Endothelial cell of umbilical vein (primary cell): Measurements from ENCODE around the gene GOLT1A. TPM values are rescaled to one million over a fixed set of nuclear protein-coding genes. Genes with fewer than 3 reads are reported as not detected.

Experiments
- BruUV-seq: library from RNA; stranded (reverse); fragments of 400-500 nt; replicated peaks from 2 replicates; lab custom pipeline; 2021; lab: Mats Ljungman, UMichigan
- CTCF ChIA-PET: fragments of 300-600, 350-600 bp; sonication (Branson Sonifier 250); formaldehyde crosslinking; loops from one replicate; lab custom pipeline; 2021; ENCODE audit warnings: antibody characterized with exemption, inconsistent platforms; lab: Charles Lee
- POLR2A ChIA-PET: fragments of 300-600, 350-600 bp; sonication (Branson Sonifier 250); formaldehyde crosslinking; loops from one replicate; lab custom pipeline; 2021; ENCODE audit warnings: antibody characterized with exemption, inconsistent platforms; lab: Charles Lee
- DNase-seq: peaks from one replicate; pipeline ENCODE4 v3.0.0-alpha.2; 2011; ENCODE audit warnings: low read depth, low spot score
- FAIRE-seq: peaks from 2 replicates; lab custom pipeline; 2011; peaks lifted over from hg19 to GRCh38; lab: Jason Lieb, UNC
- H2AFZ ChIP-seq: 2 replicates; pipeline ENCODE4 v1.6.0; 2012; ENCODE audit warnings: low read depth, low read length, control low read depth, inconsistent platforms
- H3K27ac ChIP-seq: 2 replicates; pipeline ENCODE4 v1.5.1; 2011; ENCODE audit warnings: low read depth, mild to moderate bottlenecking, control low read depth, low read length, moderate library complexity; ENCODE audit not compliant: insufficient read depth
- H3K27me3 ChIP-seq, 2 experiments: 2 replicates each; pipeline versions ENCODE4 v1.6.0 to v1.6.1; 2011; ENCODE audit warnings: low read length in 2 of 2, mixed read lengths in 1 of 2; ENCODE audit not compliant: control insufficient read depth in 2 of 2, insufficient read depth in 2 of 2
- H3K36me3 ChIP-seq, 2 experiments: 2 replicates in 1 of 2; 3 replicates in 1 of 2; pipeline ENCODE4 v1.5.1; 2011; ENCODE audit warnings: low read length in 2 of 2, mild to moderate bottlenecking in 1 of 2, moderate library complexity in 1 of 2; ENCODE audit not compliant: control insufficient read depth in 2 of 2, insufficient read depth in 2 of 2; ENCODE audit errors: extremely low read depth in 1 of 2
- H3K4me1 ChIP-seq: 3 replicates; pipeline ENCODE4 v1.5.1; 2011; ENCODE audit warnings: mild to moderate bottlenecking, low read length; ENCODE audit not compliant: control insufficient read depth, insufficient read depth; ENCODE audit errors: extremely low read depth
- H3K4me2 ChIP-seq: 2 replicates; pipeline ENCODE4 v1.6.1; 2011; ENCODE audit warnings: low read length, control low read depth, mixed read lengths; ENCODE audit not compliant: insufficient read depth
- H3K4me3 ChIP-seq, 3 experiments: fragments of 200-600 bp in 1 of 3; sonication (generic), shearing (Covaris generic) in 1 of 3; replicated peaks in 1 of 3; 2 replicates each; pipeline ENCODE4 v1.5.1; 2011 to 2016; ENCODE audit warnings: control low read depth in 3 of 3, low read length in 3 of 3, mild to moderate bottlenecking in 2 of 3, inconsistent platforms in 1 of 3, low read depth in 1 of 3, moderate library complexity in 1 of 3; ENCODE audit not compliant: insufficient read depth in 1 of 3
- H3K79me2 ChIP-seq: 2 replicates; pipeline ENCODE4 v1.6.0; 2012; ENCODE audit warnings: low read length, inconsistent platforms; ENCODE audit not compliant: control insufficient read depth, insufficient read depth
- H3K9ac ChIP-seq: replicated peaks from 2 replicates; pipeline ENCODE3; 2011; ENCODE audit warnings: low read length, control low read depth; ENCODE audit not compliant: insufficient read depth; ENCODE audit errors: extremely low read depth
- H3K9me1 ChIP-seq: replicated peaks from 3 replicates; pipeline ENCODE4 v1.6.0; 2011; ENCODE audit warnings: mild to moderate bottlenecking, low read length; ENCODE audit not compliant: control insufficient read depth, insufficient read depth; ENCODE audit errors: extremely low read depth
- H3K9me3 ChIP-seq: replicated peaks from 2 replicates; pipeline ENCODE4 v1.5.1; 2012; ENCODE audit warnings: low read length, inconsistent platforms; ENCODE audit not compliant: control insufficient read depth, insufficient read depth
- H4K20me1 ChIP-seq: replicated peaks from 2 replicates; pipeline ENCODE3; 2011; ENCODE audit warnings: mild to moderate bottlenecking, low read length; ENCODE audit not compliant: control insufficient read depth, insufficient read depth; ENCODE audit errors: extremely low read depth
- EZH2 ChIP-seq: IDR thresholded peaks from 2 replicates; pipeline ENCODE4 v1.6.1; 2012; ENCODE audit warnings: borderline replicate concordance, low read depth, mild to moderate bottlenecking, moderate library complexity, low read length, inconsistent platforms; ENCODE audit not compliant: severe bottlenecking
- FOS ChIP-seq: IDR thresholded peaks from 2 replicates; pipeline ENCODE4 v1.6.1; 2011; ENCODE audit warnings: mild to moderate bottlenecking, low read length, moderate library complexity, borderline replicate concordance; ENCODE audit not compliant: insufficient read depth
- GATA2 ChIP-seq: IDR thresholded peaks from 2 replicates; pipeline ENCODE4 v1.7.0; 2011; ENCODE audit warnings: low read depth, mild to moderate bottlenecking, moderate library complexity, mixed read lengths, low read length; ENCODE audit not compliant: insufficient read length, insufficient read depth
- JUN ChIP-seq: IDR thresholded peaks from 2 replicates; pipeline ENCODE4 v1.6.1; 2011; ENCODE audit warnings: borderline replicate concordance, low read depth; ENCODE audit not compliant: insufficient read length, insufficient read depth
- MYC ChIP-seq: IDR thresholded peaks from one replicate; pipeline ENCODE4 v1.6.1; 2011; ENCODE audit warnings: mild to moderate bottlenecking, low read depth, low read length
- POLR2A ChIP-seq: IDR thresholded peaks from 2 replicates; pipeline ENCODE4 v1.6.1; 2012; ENCODE audit warnings: low read depth, mild to moderate bottlenecking, control low read depth, low read length
- POLR2AphosphoS5 ChIP-seq: IDR thresholded peaks from 2 replicates; pipeline ENCODE4 v1.6.1; 2012; ENCODE audit warnings: low read depth, mild to moderate bottlenecking, control low read depth, low read length, moderate library complexity; ENCODE audit not compliant: insufficient read depth
- dilution Hi-C: fragments of 300-500 bp; cut with MboI; formaldehyde crosslinking; loops from one replicate; pipeline ENCODE4 v1.15.0; 2019; ENCODE audit warnings: low sequenced_read_pairs; ENCODE audit not compliant: extremely low pct_ligation_motif_present
- intact Hi-C: fragments of 100-400 bp; cut with micrococcal nuclease; formaldehyde crosslinking; loops from one replicate; pipeline ENCODE4 v1.10.0; 2022
- polyA plus RNA-seq, 4 experiments: library from polyadenylated mRNA; depleted of rRNA in 3 of 4; stranded (reverse) in 3 of 4; unstranded in 1 of 4; fragments of >200 nt; gene quantifications; 2 replicates each; pipeline versions ENCODE4 v1.2.1 to v1.2.3, GENCODE V29; 2011 to 2012; ENCODE audit warnings: missing spikeins in 1 of 4
- total RNA-seq: library from RNA; stranded (reverse); gene quantifications from 2 replicates; pipeline ENCODE4 v1.2.3, GENCODE V29; 2021
- TF ChIP-seq, protein P1 (sequence below), 2 donors: IDR thresholded peaks; 1 replicate in 1 of 2; 2 replicates in 1 of 2; pipeline ENCODE4 v1.5.1; 2011; ENCODE audit warnings: low read length in 2 of 2, mild to moderate bottlenecking in 2 of 2, moderate library complexity in 2 of 2, control low read depth in 1 of 2, inconsistent platforms in 1 of 2, low read depth in 1 of 2; ENCODE audit not compliant: insufficient read depth in 1 of 2; ENCODE audit errors: extremely low read depth in 1 of 2
- TF ChIP-seq, protein P2 (sequence below): IDR thresholded peaks from 2 replicates; pipeline ENCODE4 v1.6.1; 2011; ENCODE audit not compliant: insufficient read depth, insufficient read length

The GOLT1A gene
- total and polyA plus RNA-seq, 2 donors (not counting 3 experiments of a cell fraction or from before 2014, with no cell fraction given), result not detected

DNA sequence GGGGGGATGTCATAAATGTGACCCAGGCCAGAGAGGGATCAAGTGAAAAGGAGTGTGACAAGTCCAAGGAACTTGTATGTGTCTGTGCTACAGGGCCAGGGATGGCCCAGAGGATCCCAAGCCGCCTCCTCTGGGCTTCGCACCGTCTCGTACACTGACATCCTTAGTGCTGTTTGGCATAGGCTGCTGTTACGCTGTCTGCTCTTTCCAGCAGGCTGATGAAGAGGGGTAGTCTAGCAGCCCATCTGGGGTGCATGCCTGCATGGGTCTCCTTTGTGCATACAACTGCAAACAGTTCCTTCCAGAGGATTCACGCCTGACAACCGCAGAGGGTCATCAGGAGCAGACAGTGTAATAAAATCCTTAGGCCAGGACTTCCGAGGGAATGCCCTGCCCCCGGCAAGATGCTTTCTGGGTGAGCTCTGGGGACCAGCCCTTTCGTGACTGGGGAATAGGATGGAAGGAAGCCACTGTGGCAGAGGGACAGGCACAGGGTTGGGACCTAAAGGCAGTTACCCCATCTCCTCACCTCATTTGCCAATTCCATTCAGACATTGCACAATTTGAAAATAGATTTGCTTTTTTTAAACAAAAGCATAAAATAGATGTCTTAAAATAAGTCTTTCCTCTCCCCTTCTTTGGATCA lies 6.3 kb upstream of the GOLT1A start:
- Histone ChIP-seq H3K9ac (no peak overlapping the region), H4K20me1 (no peaks in the 10 kb centered on the region), H3K9me1 (no peaks in the 10 kb centered on the region), H2AFZ (no peak overlapping the region), H3K36me3 (peaks cover 0 to 2% of the 10 kb centered on the region in 2 experiments), H3K4me3 (no peak overlapping the region), H3K9me3 (no peaks in the 10 kb centered on the region), H3K4me1 (no peaks in the 10 kb centered on the region), H3K4me2 (no peak overlapping the region), H3K27ac (no peak overlapping the region), H3K27me3 (no peaks in the 10 kb centered on the region), H3K79me2 (no peaks in the 10 kb centered on the region)
- no peak for TF ChIP-seq POLR2AphosphoS5
- TF ChIP-seq MYC, result no peak
- TF ChIP-seq, protein P1, sequence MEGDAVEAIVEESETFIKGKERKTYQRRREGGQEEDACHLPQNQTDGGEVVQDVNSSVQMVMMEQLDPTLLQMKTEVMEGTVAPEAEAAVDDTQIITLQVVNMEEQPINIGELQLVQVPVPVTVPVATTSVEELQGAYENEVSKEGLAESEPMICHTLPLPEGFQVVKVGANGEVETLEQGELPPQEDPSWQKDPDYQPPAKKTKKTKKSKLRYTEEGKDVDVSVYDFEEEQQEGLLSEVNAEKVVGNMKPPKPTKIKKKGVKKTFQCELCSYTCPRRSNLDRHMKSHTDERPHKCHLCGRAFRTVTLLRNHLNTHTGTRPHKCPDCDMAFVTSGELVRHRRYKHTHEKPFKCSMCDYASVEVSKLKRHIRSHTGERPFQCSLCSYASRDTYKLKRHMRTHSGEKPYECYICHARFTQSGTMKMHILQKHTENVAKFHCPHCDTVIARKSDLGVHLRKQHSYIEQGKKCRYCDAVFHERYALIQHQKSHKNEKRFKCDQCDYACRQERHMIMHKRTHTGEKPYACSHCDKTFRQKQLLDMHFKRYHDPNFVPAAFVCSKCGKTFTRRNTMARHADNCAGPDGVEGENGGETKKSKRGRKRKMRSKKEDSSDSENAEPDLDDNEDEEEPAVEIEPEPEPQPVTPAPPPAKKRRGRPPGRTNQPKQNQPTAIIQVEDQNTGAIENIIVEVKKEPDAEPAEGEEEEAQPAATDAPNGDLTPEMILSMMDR (IDR thresholded peaks at IDR 0.05; ENCODE audit: extremely low read depth in 1 of 2, insufficient read depth in 1 of 2, low read depth in 1 of 2, low read length in 2 of 2), result no peak
- TF ChIP-seq JUN, result no peak
- no peak for TF ChIP-seq GATA2
- no peak for TF ChIP-seq POLR2A
- no peak for TF ChIP-seq EZH2
- no peak for TF ChIP-seq FOS
- TF ChIP-seq, protein P2, sequence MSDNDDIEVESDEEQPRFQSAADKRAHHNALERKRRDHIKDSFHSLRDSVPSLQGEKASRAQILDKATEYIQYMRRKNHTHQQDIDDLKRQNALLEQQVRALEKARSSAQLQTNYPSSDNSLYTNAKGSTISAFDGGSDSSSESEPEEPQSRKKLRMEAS, result no peak
- BruUV-seq, result no TSS peak
- CTCF ChIA-PET, result interaction anchor here (1.3 to 5.1 kb wide), 2 partner anchors 14 to 38 kb away, joined by 7 to 38 read pairs; no protein-coding TSS in a partner anchor
- dilution Hi-C loops, result no loop called here
- intact Hi-C loops, result no loop called here
- POLR2A ChIA-PET, result no interaction called here
- FAIRE-seq, result no peak
- DNase-seq, result no peak
